ENCODE measurements around the gene MIDN. TPM values are rescaled to one million over a fixed set of nuclear protein-coding genes. Genes with fewer than 3 reads are reported as not detected.

The MIDN gene
- total and polyA plus RNA-seq, 4 donors, result 39.7 to 185 (median 58.7) TPM

- no peak overlapping the region for H3K9ac ChIP-seq (ENCODE audit: insufficient read depth in 1 of 2, low read length in 2 of 2)
These were observed 14.1 kb upstream of the MIDN start for GRCh38 chr19:1234051-1234954.

GRCh38 chr19:1234955-1235380 lies 13.4 kb upstream of the MIDN start:
- H3K27ac ChIP-seq (ENCODE audit: low read depth in 1 of 2, low read length in 1 of 2), result no peak overlapping the region
- H3K4me3 ChIP-seq, result no peak overlapping the region
- H3K27me3 ChIP-seq (ENCODE audit: control insufficient read depth in 3 of 3, insufficient read depth in 3 of 3, low read length in 2 of 3), result no peaks in the 10 kb centered on the region
- DNase-seq, result no peak
- TF ChIP-seq CTCF (IDR thresholded peaks at IDR 0.05; ENCODE audit: control extremely low read depth, extremely low read depth), result no peak
- no peak for ATAC-seq (ENCODE audit: insufficient read depth, low FRiP score)
- H3K4me1 ChIP-seq (ENCODE audit: control insufficient read depth in 5 of 5, insufficient read depth in 5 of 5, low read length in 5 of 5), result peaks cover 0 to 26% (median 12%) of the 10 kb centered on the region in 5 donors
- H3K9me3 ChIP-seq (ENCODE audit: control insufficient read depth in 4 of 4, insufficient read depth in 3 of 4, low read length in 3 of 4), result no peaks in the 10 kb centered on the region
- WGBS, 2 donors, result 94 to 95% methylated on average over 41 to 43 of the region's 43 CpGs
- H3K36me3 ChIP-seq (ENCODE audit: control insufficient read depth in 4 of 4, insufficient read depth in 4 of 4, low read length in 4 of 4), result no peaks in the 10 kb centered on the region
- H3K9ac ChIP-seq (ENCODE audit: insufficient read depth in 1 of 2, low read length in 2 of 2), result no peak overlapping the region

More at GRCh38 chr19:1234051-1234954, 14.1 kb upstream of the MIDN start:
- H3K36me3 ChIP-seq (ENCODE audit: control insufficient read depth in 4 of 4, insufficient read depth in 4 of 4, low read length in 4 of 4), result no peaks in the 10 kb centered on the region
- 93 to 97% methylated on average over 40 to 45 of the region's 45 CpGs for WGBS, 2 donors
- DNase-seq (no peak), ATAC-seq (ENCODE audit: insufficient read depth, low FRiP score) (no peak)
- no peaks in the 10 kb centered on the region for H3K27me3 ChIP-seq (ENCODE audit: control insufficient read depth in 3 of 3, insufficient read depth in 3 of 3, low read length in 2 of 3)
- no peak for TF ChIP-seq CTCF (IDR thresholded peaks at IDR 0.05; ENCODE audit: control extremely low read depth, extremely low read depth)
- peaks cover 0 to 24% (median 9%) of the 10 kb centered on the region in 5 donors for H3K4me1 ChIP-seq (ENCODE audit: control insufficient read depth in 5 of 5, insufficient read depth in 5 of 5, low read length in 5 of 5)
- H3K27ac ChIP-seq (ENCODE audit: low read depth in 1 of 2, low read length in 1 of 2), result no peak overlapping the region
- H3K9me3 ChIP-seq (ENCODE audit: control insufficient read depth in 4 of 4, insufficient read depth in 3 of 4, low read length in 3 of 4), result no peaks in the 10 kb centered on the region
- no peak overlapping the region for H3K4me3 ChIP-seq

- Histone ChIP-seq H3K36me3 (ENCODE audit: control insufficient read depth in 4 of 4, insufficient read depth in 4 of 4, low read length in 4 of 4) (no peaks in the 10 kb centered on the region), H3K9me3 (ENCODE audit: control insufficient read depth in 4 of 4, insufficient read depth in 3 of 4, low read length in 3 of 4) (no peaks in the 10 kb centered on the region), H3K27ac (ENCODE audit: low read depth in 1 of 2, low read length in 1 of 2) (no peak overlapping the region), H3K4me1 (ENCODE audit: control insufficient read depth in 5 of 5, insufficient read depth in 5 of 5, low read length in 5 of 5) (peaks cover 0 to 28% (median 12%) of the 10 kb centered on the region in 5 donors), H3K27me3 (ENCODE audit: control insufficient read depth in 3 of 3, insufficient read depth in 3 of 3, low read length in 2 of 3) (no peaks in the 10 kb centered on the region), H3K9ac (ENCODE audit: insufficient read depth in 1 of 2, low read length in 2 of 2) (no peak overlapping the region), H3K4me3 (no peak overlapping the region)
- no peak for TF ChIP-seq CTCF (IDR thresholded peaks at IDR 0.05; ENCODE audit: control extremely low read depth, extremely low read depth)
- DNase-seq (no peak), ATAC-seq (ENCODE audit: insufficient read depth, low FRiP score) (no peak)
- 87% methylated on average over 39 of the region's 39 CpGs for WGBS, 2 donors
These were observed 12.5 kb upstream of the MIDN start for GRCh38 chr19:1235625-1236538.
